Measurements from ENCODE around the gene RAP1GAP2. TPM values are rescaled to one million over a fixed set of nuclear protein-coding genes. Genes with fewer than 3 reads are reported as not detected.

Gene RAP1GAP2
- total and polyA plus RNA-seq, 2 of the 8 experiments (the other 6 are each of a cell fraction or from before 2014, with no cell fraction given): 24.0 to 63.8 TPM

GRCh38 chr17:2869604-2870003 lies 73.4 kb downstream of the RAP1GAP2 start:
- Histone ChIP-seq H3K79me1 (ENCODE audit: low read depth, low read length) (peaks cover 9% of the 10 kb centered on the region), H3K27ac (ENCODE audit: low read depth, low read length) (no peak overlapping the region), H3K79me2 (ENCODE audit: control insufficient read depth in 1 of 2, insufficient read depth in 2 of 2, low read length in 2 of 2) (peaks cover 0 to 39% of the 10 kb centered on the region in 2 experiments; a peak in 2 of 4 replicates), H4K91ac (replicated peaks; ENCODE audit: insufficient read length, low read length) (peak overlapping the region; percentile 25), H2BK5ac (ENCODE audit: low read depth, low read length) (peak overlapping the region; percentile 69; the same call in 1 of the 2 replicates), H2AFZ (ENCODE audit: low read length) (no peak overlapping the region), H3K23me2 (ENCODE audit: low read depth, low read length) (no peaks in the 10 kb centered on the region), H2BK20ac (ENCODE audit: low read length) (no peak overlapping the region), H3K4ac (replicated peaks; ENCODE audit: insufficient read length, low read depth, low read length) (peak overlapping the region; percentile 29), H3K4me1 (replicated peaks in 1 of 4; ENCODE audit: control insufficient read depth in 3 of 4, insufficient read depth in 4 of 4, low read length in 3 of 4) (peaks cover 14 to 34% (median 29%) of the 10 kb centered on the region in 4 experiments), H2BK120ac (replicated peaks; ENCODE audit: low read depth, low read length) (no peak overlapping the region), H2BK12ac (ENCODE audit: low read depth, low read length) (peak overlapping the region; percentile 92), H3K9me3 (ENCODE audit: insufficient read depth in 2 of 2, low read depth in 1 of 2, low read length in 1 of 2) (no peaks in the 10 kb centered on the region), H3K18ac (ENCODE audit: extremely low read depth, low read length) (peak overlapping the region; percentile 71), H3K4me3 (ENCODE audit: extremely low read depth in 1 of 4, insufficient read depth in 2 of 4, low read depth in 3 of 4, low read length in 4 of 4) (no peak overlapping the region), H3K14ac (ENCODE audit: insufficient read length) (no peak overlapping the region), H2BK15ac (ENCODE audit: low read length) (peak overlapping the region; percentile 61; the same call in 1 of the 2 replicates), H4K5ac (ENCODE audit: insufficient read length, low read depth, low read length) (no peak overlapping the region), H3K56ac (replicated peaks; ENCODE audit: insufficient read length, low read depth, low read length) (no peak overlapping the region), H3K9ac (replicated peaks in 1 of 4; ENCODE audit: extremely low read depth in 1 of 4, low read depth in 3 of 4, low read length in 3 of 4) (no peak overlapping the region), H3K36me3 (ENCODE audit: control insufficient read depth in 2 of 4, insufficient read depth in 4 of 4, low read length in 3 of 4) (no peaks in the 10 kb centered on the region), H2AK5ac (ENCODE audit: low read depth, low read length) (no peak overlapping the region), H3K4me2 (ENCODE audit: insufficient read depth in 1 of 2, low read depth in 2 of 2, low read length in 2 of 2) (no peak overlapping the region), H4K20me1 (replicated peaks in 1 of 2; ENCODE audit: control insufficient read depth in 1 of 2, insufficient read depth in 2 of 2, low read length in 2 of 2) (peaks cover 5 to 7% of the 10 kb centered on the region in 2 experiments), H4K8ac (ENCODE audit: extremely low read depth, insufficient read depth, low read length) (peak overlapping the region; percentile 75; the same call in 1 of the 2 replicates), H3K27me3 (replicated peaks in 1 of 4; ENCODE audit: control insufficient read depth in 3 of 4, extremely low read depth in 1 of 4, insufficient read depth in 3 of 4, low read length in 3 of 4) (no peaks in the 10 kb centered on the region), H3K23ac (ENCODE audit: insufficient read length) (no peak overlapping the region)
- no peak for FAIRE-seq
- TF ChIP-seq RXRA (IDR thresholded peaks at IDR 0.05; ENCODE audit: insufficient read depth, low read depth, low read length) (no peak), CTBP2 (IDR thresholded peaks at IDR 0.05; ENCODE audit: borderline replicate concordance, insufficient read depth, insufficient read length, low read length) (no peak), KDM5A (IDR thresholded peaks at IDR 0.05; ENCODE audit: low read length) (no peak), TAF1 (IDR thresholded peaks at IDR 0.05; ENCODE audit: low read depth, low read length) (no peak), HDAC6 (IDR thresholded peaks at IDR 0.05; ENCODE audit: low read depth, low read length) (no peak), FOSL1 (IDR thresholded peaks at IDR 0.05; ENCODE audit: insufficient read depth, low read depth, low read length) (no peak), RFX5 (IDR thresholded peaks at IDR 0.05; ENCODE audit: borderline replicate concordance, low read depth, low read length) (no peak), SP1 (IDR thresholded peaks at IDR 0.05; ENCODE audit: low read depth, low read length) (no peak)
- 90% methylated on average over 13 of the region's 13 CpGs; no CpG with 5 or more reads in 1 of the 2 experiments for WGBS, 2 experiments (ENCODE audit: extremely low coverage in 1 of 2, insufficient coverage in 1 of 2, insufficient read length in 1 of 2, insufficient replicate concordance in 2 of 2, low coverage in 1 of 2, low lambda C conversion rate in 2 of 2, missing lambda C conversion rate in 1 of 2)
- POLR2A ChIA-PET (ENCODE audit: partially characterized antibody): interaction anchor here (1.2 kb wide), 1 partner anchor 15 kb away, joined by 3 read pairs; no protein-coding TSS in a partner anchor
- no peak for DNase-seq (ENCODE audit: low read depth in 1 of 2, low spot score in 2 of 2)
- CTCF ChIA-PET (ENCODE audit: partially characterized antibody): interaction anchor here (1.7 to 3.7 kb wide), 4 partner anchors 21 to 62 kb away, joined by 4 to 20 read pairs (median 10); no protein-coding TSS in a partner anchor
